ENCODE results near the gene DHRSX. TPM values are rescaled to one million over a fixed set of nuclear protein-coding genes. Genes with fewer than 3 reads are reported as not detected.
"Not testable (repeated sequence)": the region's sequence is repeated elsewhere in the genome, so short reads cannot be mapped to it uniquely, and the experiment has no call there.

DHRSX gene
- total RNA-seq, 1 experiment from 2014 or later: 21.5 TPM

DNA sequence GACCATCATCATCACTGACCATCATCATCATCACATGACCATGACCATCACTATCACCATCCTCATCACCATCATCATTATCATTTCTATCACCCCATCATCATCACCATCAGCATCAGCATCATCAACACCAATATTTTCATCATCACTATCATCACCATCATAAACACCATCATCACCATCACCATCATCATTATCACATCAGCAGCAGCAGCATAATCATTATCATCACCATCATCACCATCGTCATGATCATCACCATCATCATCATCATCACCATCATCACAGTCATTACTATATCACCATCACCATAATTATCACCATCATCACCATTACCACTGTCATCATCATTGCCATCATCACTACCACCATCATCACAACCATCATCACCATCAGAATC is 117.6 kb downstream of the DHRSX start:
- no peaks in the 10 kb centered on the region for H3K9me3 Mint-ChIP-seq (ENCODE audit: low read depth, unreplicated experiment)
- H3K27me3 Mint-ChIP-seq (ENCODE audit: unreplicated experiment): no peaks in the 10 kb centered on the region
- H3K36me3 Mint-ChIP-seq (ENCODE audit: insufficient read depth, unreplicated experiment): no peaks in the 10 kb centered on the region
- DNase-seq: no peak
- peaks cover 7% of the 10 kb centered on the region for H3K4me1 Mint-ChIP-seq (ENCODE audit: low read depth, unreplicated experiment)
- no peak overlapping the region for H3K4me3 Mint-ChIP-seq (ENCODE audit: low read depth, unreplicated experiment)
- CTCF ChIA-PET: no interaction called here
- BruUV-seq (replicated peaks): no TSS peak
- H3K27ac Mint-ChIP-seq (ENCODE audit: unreplicated experiment): no peak overlapping the region
- TF ChIP-seq, protein P1, sequence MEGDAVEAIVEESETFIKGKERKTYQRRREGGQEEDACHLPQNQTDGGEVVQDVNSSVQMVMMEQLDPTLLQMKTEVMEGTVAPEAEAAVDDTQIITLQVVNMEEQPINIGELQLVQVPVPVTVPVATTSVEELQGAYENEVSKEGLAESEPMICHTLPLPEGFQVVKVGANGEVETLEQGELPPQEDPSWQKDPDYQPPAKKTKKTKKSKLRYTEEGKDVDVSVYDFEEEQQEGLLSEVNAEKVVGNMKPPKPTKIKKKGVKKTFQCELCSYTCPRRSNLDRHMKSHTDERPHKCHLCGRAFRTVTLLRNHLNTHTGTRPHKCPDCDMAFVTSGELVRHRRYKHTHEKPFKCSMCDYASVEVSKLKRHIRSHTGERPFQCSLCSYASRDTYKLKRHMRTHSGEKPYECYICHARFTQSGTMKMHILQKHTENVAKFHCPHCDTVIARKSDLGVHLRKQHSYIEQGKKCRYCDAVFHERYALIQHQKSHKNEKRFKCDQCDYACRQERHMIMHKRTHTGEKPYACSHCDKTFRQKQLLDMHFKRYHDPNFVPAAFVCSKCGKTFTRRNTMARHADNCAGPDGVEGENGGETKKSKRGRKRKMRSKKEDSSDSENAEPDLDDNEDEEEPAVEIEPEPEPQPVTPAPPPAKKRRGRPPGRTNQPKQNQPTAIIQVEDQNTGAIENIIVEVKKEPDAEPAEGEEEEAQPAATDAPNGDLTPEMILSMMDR (IDR thresholded peaks at IDR 0.05; ENCODE audit: unreplicated experiment): no peak
- intact Hi-C loops (cut with micrococcal nuclease; ENCODE audit: unreplicated experiment): loop anchor here (10.0 kb wide), 1 partner anchor 212 kb away; no protein-coding TSS in a partner anchor

- H3K4me1 Mint-ChIP-seq (ENCODE audit: low read depth, unreplicated experiment); H3K9me3 Mint-ChIP-seq (ENCODE audit: low read depth, unreplicated experiment); BruUV-seq (replicated peaks); DNase-seq; H3K27ac Mint-ChIP-seq (ENCODE audit: unreplicated experiment); CTCF ChIA-PET; H3K4me3 Mint-ChIP-seq (ENCODE audit: low read depth, unreplicated experiment); H3K27me3 Mint-ChIP-seq (ENCODE audit: unreplicated experiment); H3K36me3 Mint-ChIP-seq (ENCODE audit: insufficient read depth, unreplicated experiment): not testable (repeated sequence)
- intact Hi-C loops (cut with micrococcal nuclease; ENCODE audit: unreplicated experiment): loop anchor here (10.0 kb wide), 1 partner anchor 212 kb away; no protein-coding TSS in a partner anchor
These were observed 118.2 kb downstream of the DHRSX start for GRCh38 chrX:2382433-2383048.

DNA sequence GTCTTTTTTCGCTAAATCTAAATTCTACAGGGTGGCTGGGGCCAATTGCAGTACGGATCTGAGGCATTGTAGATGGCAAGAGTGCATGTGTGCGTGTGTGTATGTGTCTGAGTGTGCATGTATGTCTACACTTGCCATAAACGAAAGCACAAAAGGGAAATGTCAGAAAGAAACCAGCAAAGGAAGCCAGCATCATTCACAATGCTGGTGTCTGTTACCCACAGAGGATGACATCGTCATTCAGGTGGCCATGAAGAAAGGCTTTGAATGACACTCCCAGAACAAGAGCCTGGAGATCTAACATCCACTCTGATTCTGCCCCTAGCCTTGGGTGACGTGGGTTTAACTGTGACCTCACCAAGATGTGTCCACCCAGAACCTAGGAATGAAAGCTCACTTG is 124.6 kb downstream of the DHRSX start:
- H3K4me1 Mint-ChIP-seq (ENCODE audit: low read depth, unreplicated experiment): no peaks in the 10 kb centered on the region
- intact Hi-C loops (cut with micrococcal nuclease; ENCODE audit: unreplicated experiment): no loop called here
- TF ChIP-seq, protein P1 (IDR thresholded peaks at IDR 0.05; ENCODE audit: unreplicated experiment): no peak
- no peak for DNase-seq
- no peaks in the 10 kb centered on the region for H3K27me3 Mint-ChIP-seq (ENCODE audit: unreplicated experiment)
- no peak overlapping the region for H3K27ac Mint-ChIP-seq (ENCODE audit: unreplicated experiment)
- no peak overlapping the region for H3K4me3 Mint-ChIP-seq (ENCODE audit: low read depth, unreplicated experiment)
- H3K9me3 Mint-ChIP-seq (ENCODE audit: low read depth, unreplicated experiment): no peaks in the 10 kb centered on the region
- CTCF ChIA-PET: no interaction called here
- BruUV-seq (replicated peaks): no TSS peak
- no peaks in the 10 kb centered on the region for H3K36me3 Mint-ChIP-seq (ENCODE audit: insufficient read depth, unreplicated experiment)

GRCh38 chrX:2374086-2374485 is 126.7 kb downstream of the DHRSX start:
- Mint-ChIP-seq H3K36me3 (ENCODE audit: insufficient read depth, unreplicated experiment) (no peaks in the 10 kb centered on the region), H3K4me3 (ENCODE audit: low read depth, unreplicated experiment) (no peak overlapping the region), H3K9me3 (ENCODE audit: low read depth, unreplicated experiment) (no peaks in the 10 kb centered on the region), H3K27me3 (ENCODE audit: unreplicated experiment) (no peaks in the 10 kb centered on the region), H3K4me1 (ENCODE audit: low read depth, unreplicated experiment) (no peaks in the 10 kb centered on the region), H3K27ac (ENCODE audit: unreplicated experiment) (no peak overlapping the region)
- CTCF ChIA-PET: no interaction called here
- no TSS peak for BruUV-seq (replicated peaks)
- intact Hi-C loops (cut with micrococcal nuclease; ENCODE audit: unreplicated experiment): no loop called here
- no peak for DNase-seq
- TF ChIP-seq, protein P1 (IDR thresholded peaks at IDR 0.05; ENCODE audit: unreplicated experiment): no peak

GRCh38 chrX:2373615-2374014 is 127.2 kb downstream of the DHRSX start:
- Mint-ChIP-seq H3K27me3 (ENCODE audit: unreplicated experiment) (no peaks in the 10 kb centered on the region), H3K36me3 (ENCODE audit: insufficient read depth, unreplicated experiment) (no peaks in the 10 kb centered on the region), H3K4me1 (ENCODE audit: low read depth, unreplicated experiment) (no peaks in the 10 kb centered on the region), H3K9me3 (ENCODE audit: low read depth, unreplicated experiment) (no peaks in the 10 kb centered on the region), H3K4me3 (ENCODE audit: low read depth, unreplicated experiment) (no peak overlapping the region), H3K27ac (ENCODE audit: unreplicated experiment) (no peak overlapping the region)
- intact Hi-C loops (cut with micrococcal nuclease; ENCODE audit: unreplicated experiment): no loop called here
- no peak for DNase-seq
- CTCF ChIA-PET: no interaction called here
- TF ChIP-seq, protein P1 (IDR thresholded peaks at IDR 0.05; ENCODE audit: unreplicated experiment): no peak
- BruUV-seq (replicated peaks): no TSS peak
